ENCODE results near the gene CSTF1.

The CSTF1 gene

GRCh38 chr20:56429502-56429901 lies 37.1 kb downstream of the CSTF1 start:
- DNase-seq (ENCODE audit: low spot score) = no peak

- no peak for DNase-seq (ENCODE audit: low spot score)
Measured at GRCh38 chr20:56429941-56430340, 37.5 kb downstream of the CSTF1 start.

- DNase-seq (ENCODE audit: low spot score) = no peak
Measured at GRCh38 chr20:56430461-56430860, 38.0 kb downstream of the CSTF1 start.

- no peak for DNase-seq (ENCODE audit: low spot score)
Measured at GRCh38 chr20:56430957-56431356, 38.5 kb downstream of the CSTF1 start.

- DNase-seq (ENCODE audit: low spot score) = no peak
Measured at GRCh38 chr20:56431471-56431870, 39.0 kb downstream of the CSTF1 start.

GRCh38 chr20:56433221-56433879 lies 40.9 kb downstream of the CSTF1 start:
- no peak for DNase-seq (ENCODE audit: low spot score)

- no peak for DNase-seq (ENCODE audit: low spot score)
Measured at GRCh38 chr20:56433880-56434255, 41.4 kb downstream of the CSTF1 start.

GRCh38 chr20:56437196-56437960 lies 44.9 kb downstream of the CSTF1 start:
- DNase-seq (ENCODE audit: low spot score) = no peak

- DNase-seq (ENCODE audit: low spot score) = no peak
Measured at GRCh38 chr20:56438284-56438683, 45.8 kb downstream of the CSTF1 start.

- no peak for DNase-seq (ENCODE audit: low spot score)
Measured at GRCh38 chr20:56439771-56440291, 47.4 kb downstream of the CSTF1 start.

- DNase-seq (ENCODE audit: low spot score) = no peak
Measured at GRCh38 chr20:56440346-56441007, 48.0 kb downstream of the CSTF1 start.

- no peak for DNase-seq (ENCODE audit: low spot score)
Measured at GRCh38 chr20:56442389-56443365, 50.2 kb downstream of the CSTF1 start.

- no peak for DNase-seq (ENCODE audit: low spot score)
Measured at GRCh38 chr20:56443654-56444540, 51.5 kb downstream of the CSTF1 start.

GRCh38 chr20:56445130-56445529 lies 52.7 kb downstream of the CSTF1 start:
- DNase-seq (ENCODE audit: low spot score) = no peak

- DNase-seq (ENCODE audit: low spot score) = no peak
Measured at GRCh38 chr20:56445540-56445939, 53.1 kb downstream of the CSTF1 start.

- no peak for DNase-seq (ENCODE audit: low spot score)
Measured at GRCh38 chr20:56447227-56447626, 54.8 kb downstream of the CSTF1 start.

- no peak for DNase-seq (ENCODE audit: low spot score)
Measured at GRCh38 chr20:56449459-56449858, 57.0 kb downstream of the CSTF1 start.

GRCh38 chr20:56451056-56451765 lies 58.8 kb downstream of the CSTF1 start:
- no peak for DNase-seq (ENCODE audit: low spot score)

- DNase-seq (ENCODE audit: low spot score) = no peak
Measured at GRCh38 chr20:56453352-56453751, 60.9 kb downstream of the CSTF1 start.

GRCh38 chr20:56454754-56455153 lies 62.3 kb downstream of the CSTF1 start:
- DNase-seq (ENCODE audit: low spot score) = no peak

Measured in HuH-7 (cell line).